Central memory CD8-positive, alpha-beta T cell (primary cell): ENCODE data around the gene SLC25A30.
"Not testable (repeated sequence)": the region's sequence is repeated elsewhere in the genome, so short reads cannot be mapped to it uniquely, and the experiment has no call there.

Experiments
- ATAC-seq: fragments of 150-1000 bp; cut with Tn5 transposase; replicated peaks from 2 replicates; pipeline ENCODE4 v1.10.0; 2022; ENCODE audit warnings: mild to moderate bottlenecking, moderate FRiP score, moderate number of reproducible peaks; ENCODE audit not compliant: poor library complexity, severe bottlenecking; ENCODE audit errors: extremely low read depth
- DNase-seq, 2 donors: peaks; one replicate each; pipeline ENCODE4 v3.0.0; 2021; ENCODE audit warnings: low spot score in 2 of 2
- H3K27ac Mint-ChIP-seq: one replicate; pipeline ENCODE4 v1.8.0; 2022; ENCODE audit warnings: low read depth, mild to moderate bottlenecking, moderate library complexity, mixed read lengths
- H3K27me3 Mint-ChIP-seq: one replicate; pipeline ENCODE4 v1.8.0; 2022; ENCODE audit warnings: mixed read lengths
- H3K36me3 Mint-ChIP-seq: one replicate; pipeline ENCODE4 v1.8.0; 2022; ENCODE audit warnings: mild to moderate bottlenecking, moderate library complexity, mixed read lengths; ENCODE audit not compliant: insufficient read depth
- H3K4me1 Mint-ChIP-seq: one replicate; pipeline ENCODE4 v1.8.0; 2022; ENCODE audit warnings: mixed read lengths
- H3K4me3 Mint-ChIP-seq: one replicate; pipeline ENCODE4 v1.8.0; 2022; ENCODE audit warnings: mild to moderate bottlenecking, moderate library complexity, mixed read lengths
- H3K9me3 Mint-ChIP-seq: one replicate; pipeline ENCODE4 v1.8.0; 2022; ENCODE audit warnings: mixed read lengths

SLC25A30 gene

DNA sequence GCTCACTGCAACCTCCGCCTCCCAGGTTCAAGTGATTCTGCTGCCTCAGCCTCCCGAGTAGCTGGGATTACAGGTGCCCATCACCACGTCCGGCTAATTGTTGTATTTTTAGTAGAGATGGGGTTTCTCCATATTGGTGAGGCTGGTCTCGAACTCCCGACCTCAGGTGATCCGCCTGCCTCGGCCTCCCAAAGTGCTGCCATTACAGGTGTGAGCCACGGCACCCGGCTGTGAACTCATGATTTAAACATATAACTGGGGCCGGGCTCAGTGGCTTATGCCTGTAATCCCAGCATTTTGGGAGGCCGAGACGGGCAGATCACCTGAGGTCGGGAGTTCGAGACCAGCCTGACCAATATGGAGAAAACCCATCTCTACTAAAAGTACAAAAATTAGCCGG, 1.2 kb upstream of the SLC25A30 start:
- not testable (repeated sequence) for H3K4me3 Mint-ChIP-seq, H3K9me3 Mint-ChIP-seq, ATAC-seq, DNase-seq, H3K27ac Mint-ChIP-seq, H3K27me3 Mint-ChIP-seq
- peaks cover 25% of the 10 kb centered on the region for H3K4me1 Mint-ChIP-seq
- peaks cover 15% of the 10 kb centered on the region for H3K36me3 Mint-ChIP-seq

DNA sequence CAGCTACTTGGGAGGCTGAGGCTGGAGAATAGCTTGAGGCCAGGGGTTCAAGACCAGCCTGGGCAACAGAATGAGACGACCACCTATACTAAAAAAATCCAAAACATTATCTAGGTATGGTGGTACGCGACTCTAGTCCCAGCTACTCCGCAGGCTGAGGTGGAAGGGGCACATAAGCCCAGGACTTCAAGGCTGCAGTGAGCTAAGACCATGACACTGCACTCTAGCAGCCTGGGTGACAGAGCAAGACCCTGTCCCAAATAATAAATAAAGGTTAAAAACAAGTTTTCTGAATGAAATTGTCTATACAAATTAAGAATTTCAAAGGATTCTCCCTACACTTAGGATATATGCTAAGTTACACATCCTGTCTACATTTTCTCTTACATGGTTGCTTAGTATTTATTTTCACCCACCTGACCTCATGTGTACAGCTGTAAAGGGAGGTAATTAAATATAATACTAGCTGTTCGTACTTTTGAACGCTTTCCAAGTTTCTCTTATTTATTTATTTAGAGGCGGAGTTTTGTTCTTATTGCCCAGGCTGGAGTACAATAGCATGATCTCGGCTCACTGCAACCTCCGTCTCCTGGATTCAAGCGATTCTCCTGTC, 1.6 kb downstream of the SLC25A30 start:
- peaks cover 18% of the 10 kb centered on the region for H3K36me3 Mint-ChIP-seq
- peaks cover 39% of the 10 kb centered on the region for H3K4me1 Mint-ChIP-seq

DNA sequence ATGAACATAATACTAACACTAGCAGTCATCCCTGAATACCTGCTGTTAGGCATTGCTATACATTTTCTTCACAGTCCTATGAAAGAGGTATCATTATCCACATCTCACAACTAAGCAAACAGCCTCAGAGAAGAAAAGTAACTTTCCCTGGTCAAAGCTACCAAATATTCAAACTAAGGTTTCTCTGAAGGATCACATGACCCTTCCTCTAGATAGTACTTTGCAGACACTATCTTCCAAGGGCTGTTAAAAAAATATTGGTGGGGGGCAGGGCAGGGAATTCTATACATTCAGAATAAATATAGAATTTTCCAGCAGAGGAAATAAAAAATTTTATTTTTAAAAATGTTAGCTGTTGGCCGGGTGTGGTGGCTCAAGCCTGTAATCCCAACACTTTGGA, 3.1 kb downstream of the SLC25A30 start:
- Mint-ChIP-seq H3K27ac (no peak overlapping the region), H3K4me3 (no peak overlapping the region)
- no peak for DNase-seq

More for the DNA sequence above, 1.6 kb downstream of the SLC25A30 start:
- Mint-ChIP-seq H3K27me3 (no peaks in the 10 kb centered on the region), H3K9me3 (no peaks in the 10 kb centered on the region), H3K27ac (peak overlapping the region; percentile 99), H3K4me3 (peak overlapping the region; percentile 93)
- ATAC-seq (no peak), DNase-seq (no peak)

DNA sequence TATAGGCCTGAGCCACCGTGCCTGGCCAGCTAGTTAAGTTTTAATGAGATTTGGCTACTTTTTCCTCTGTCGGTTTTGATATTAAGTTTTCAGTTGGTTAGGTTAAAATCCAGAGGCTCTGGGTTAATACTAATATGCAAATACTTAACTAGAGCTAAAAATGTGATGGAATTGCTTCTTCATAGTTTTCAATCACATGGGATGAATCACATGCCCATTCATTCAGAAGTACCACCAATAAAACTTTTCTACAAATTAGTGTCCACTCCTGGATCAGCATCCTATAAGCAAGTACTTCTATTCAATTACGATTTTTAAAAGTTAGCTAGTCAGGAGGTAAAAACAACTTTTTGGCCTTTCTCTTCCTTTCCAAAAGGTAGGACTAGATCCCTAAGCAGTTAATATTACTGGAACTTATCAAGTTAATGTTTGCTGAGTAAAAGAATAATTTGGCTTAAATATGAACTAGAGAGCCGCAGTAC, 4.3 kb downstream of the SLC25A30 start:
- H3K4me1 Mint-ChIP-seq = peaks cover 46% of the 10 kb centered on the region

More for the DNA sequence above, 3.1 kb downstream of the SLC25A30 start:
- Mint-ChIP-seq H3K4me1 (peaks cover 46% of the 10 kb centered on the region), H3K27me3 (no peaks in the 10 kb centered on the region), H3K9me3 (no peaks in the 10 kb centered on the region), H3K36me3 (peaks cover 27% of the 10 kb centered on the region)
- no peak for ATAC-seq

DNA sequence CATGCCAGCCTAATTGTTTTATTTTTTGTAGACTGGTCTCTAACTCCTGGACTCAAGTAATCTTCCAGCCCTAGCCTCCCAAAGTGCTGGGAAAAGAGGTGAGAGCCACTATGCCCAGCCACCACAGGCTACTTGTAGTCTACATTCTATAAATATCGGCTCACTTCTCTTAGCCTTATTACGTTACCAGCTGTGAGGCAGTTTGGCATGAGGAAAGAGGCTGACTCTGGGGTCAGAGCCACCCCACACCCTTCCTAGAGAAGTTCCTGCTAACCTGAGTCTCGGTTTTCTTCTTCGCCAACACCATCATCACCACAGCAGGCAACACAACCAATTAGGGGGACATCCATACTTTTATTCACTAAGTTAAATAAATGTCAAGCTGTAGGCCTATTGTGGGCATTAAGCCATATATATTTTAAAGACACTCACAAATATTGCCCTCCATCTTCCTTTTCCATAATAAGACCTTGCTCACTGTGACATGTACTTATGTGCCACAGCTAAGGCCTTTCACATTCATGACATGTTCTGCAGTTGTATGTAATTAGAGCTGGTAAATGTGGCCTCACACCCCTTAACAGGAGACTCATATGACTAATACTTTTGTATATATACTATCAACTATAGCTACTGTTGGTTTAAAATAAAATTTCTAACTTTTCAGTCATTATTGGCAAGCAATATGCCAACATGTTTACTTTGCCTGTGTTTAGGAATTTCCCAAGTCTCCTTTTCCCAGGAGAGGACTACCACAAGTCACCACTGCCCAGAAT, 5.7 kb downstream of the SLC25A30 start:
- Mint-ChIP-seq H3K36me3 (peaks cover 37% of the 10 kb centered on the region), H3K4me1 (peaks cover 45% of the 10 kb centered on the region), H3K9me3 (no peaks in the 10 kb centered on the region), H3K27ac (no peak overlapping the region), H3K4me3 (no peak overlapping the region), H3K27me3 (no peaks in the 10 kb centered on the region)
- DNase-seq (no peak), ATAC-seq (no peak)

More for the DNA sequence above, 4.3 kb downstream of the SLC25A30 start:
- Mint-ChIP-seq H3K27ac (no peak overlapping the region), H3K4me3 (no peak overlapping the region), H3K36me3 (peaks cover 34% of the 10 kb centered on the region), H3K27me3 (no peaks in the 10 kb centered on the region), H3K9me3 (no peaks in the 10 kb centered on the region)
- ATAC-seq (no peak), DNase-seq (no peak)

DNA sequence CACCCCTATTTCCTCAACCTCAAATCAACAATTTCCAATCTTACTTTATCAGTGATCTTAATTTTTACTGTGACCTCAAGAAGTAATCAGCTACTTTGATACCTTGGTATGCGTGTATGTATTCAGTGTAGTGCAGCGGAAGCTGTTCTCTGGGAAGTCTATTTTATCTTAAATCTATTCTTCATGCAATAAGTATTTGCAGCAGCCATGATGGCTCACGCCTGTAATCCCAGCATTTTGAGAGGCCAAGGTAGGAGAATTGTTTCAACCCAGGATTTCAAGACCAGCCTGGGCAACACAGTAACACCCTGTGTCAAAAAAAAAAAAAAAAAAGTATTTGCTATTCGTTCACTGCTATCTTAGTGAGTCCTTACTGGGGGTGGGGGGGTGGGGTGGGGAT, 6.5 kb downstream of the SLC25A30 start:
- peaks cover 37% of the 10 kb centered on the region for H3K4me1 Mint-ChIP-seq
- H3K4me3 Mint-ChIP-seq = no peak overlapping the region
- peaks cover 36% of the 10 kb centered on the region for H3K36me3 Mint-ChIP-seq
- no peak for ATAC-seq
- H3K27me3 Mint-ChIP-seq = no peaks in the 10 kb centered on the region
- no peak for DNase-seq
- H3K9me3 Mint-ChIP-seq = no peaks in the 10 kb centered on the region
- H3K27ac Mint-ChIP-seq = peak overlapping the region; percentile 23

DNA sequence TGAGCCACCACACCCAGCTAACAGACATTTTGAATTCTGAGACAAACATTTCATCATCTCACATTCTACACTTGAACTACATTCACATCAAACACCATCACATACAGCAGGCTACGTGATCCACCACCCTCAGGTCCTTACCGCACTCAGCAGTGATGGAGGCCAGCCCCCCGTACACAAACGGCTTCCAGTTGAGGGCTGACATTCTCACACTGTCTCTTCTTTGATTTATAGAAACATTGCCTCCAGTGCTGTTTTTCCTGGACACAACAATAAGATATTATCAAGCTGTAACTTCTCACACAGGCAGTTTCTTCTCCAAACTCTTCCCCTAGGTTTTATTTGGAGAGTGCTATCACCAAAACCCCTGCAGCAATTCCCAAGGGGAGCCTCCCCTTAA, 7.0 kb downstream of the SLC25A30 start:
- DNase-seq = no peak
- H3K36me3 Mint-ChIP-seq = peaks cover 38% of the 10 kb centered on the region
- H3K4me3 Mint-ChIP-seq = no peak overlapping the region
- H3K4me1 Mint-ChIP-seq = peaks cover 35% of the 10 kb centered on the region
- H3K27me3 Mint-ChIP-seq = no peaks in the 10 kb centered on the region
- ATAC-seq = no peak
- no peaks in the 10 kb centered on the region for H3K9me3 Mint-ChIP-seq
- peak overlapping the region; percentile 23 for H3K27ac Mint-ChIP-seq

DNA sequence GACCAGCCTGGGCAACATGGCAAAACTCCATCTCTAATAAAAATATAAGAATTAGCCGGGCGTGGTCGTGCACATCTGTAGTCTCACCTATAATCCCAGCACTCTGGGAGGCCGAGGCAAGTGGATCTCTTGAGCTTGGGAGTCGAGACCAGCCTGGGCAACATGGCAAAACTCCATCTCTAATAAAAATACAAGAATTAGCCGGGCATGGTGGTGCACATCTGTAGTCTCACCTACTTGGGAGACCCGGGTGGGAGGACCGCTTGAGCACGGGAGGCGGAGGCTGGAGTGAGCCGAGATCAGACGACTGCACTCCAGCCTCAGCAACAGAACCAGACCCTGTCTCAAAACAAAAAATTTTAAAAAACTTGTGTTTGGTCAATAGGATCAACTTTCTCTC, 7.7 kb downstream of the SLC25A30 start:
- no peak overlapping the region for H3K4me3 Mint-ChIP-seq
- ATAC-seq (no peak), DNase-seq (no peak)
- H3K36me3 Mint-ChIP-seq = peaks cover 44% of the 10 kb centered on the region
- H3K27ac Mint-ChIP-seq = no peak overlapping the region
- H3K27me3 Mint-ChIP-seq = no peaks in the 10 kb centered on the region
- H3K9me3 Mint-ChIP-seq = no peaks in the 10 kb centered on the region
- H3K4me1 Mint-ChIP-seq = peaks cover 35% of the 10 kb centered on the region

DNA sequence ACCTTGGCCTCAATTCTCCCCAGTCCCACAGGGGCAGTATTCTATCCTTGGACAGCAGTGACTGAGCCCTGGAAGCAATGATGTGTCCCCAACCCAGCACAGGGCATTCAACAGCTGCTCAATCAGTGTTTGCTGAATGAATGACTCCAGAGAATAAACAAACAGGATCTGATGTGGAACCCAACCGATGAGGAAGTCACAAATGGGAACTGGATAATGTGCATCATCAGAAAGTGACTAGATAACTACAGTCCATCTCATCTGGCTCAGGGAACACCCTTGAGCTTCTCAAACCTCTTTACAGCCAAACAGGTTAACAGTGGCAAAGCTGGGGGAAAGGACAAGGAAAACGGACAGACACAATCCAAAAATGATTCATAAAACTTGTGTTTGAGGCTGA, 8.2 kb downstream of the SLC25A30 start:
- H3K27ac Mint-ChIP-seq = no peak overlapping the region
- no peak for ATAC-seq
- H3K36me3 Mint-ChIP-seq = peaks cover 49% of the 10 kb centered on the region

DNA sequence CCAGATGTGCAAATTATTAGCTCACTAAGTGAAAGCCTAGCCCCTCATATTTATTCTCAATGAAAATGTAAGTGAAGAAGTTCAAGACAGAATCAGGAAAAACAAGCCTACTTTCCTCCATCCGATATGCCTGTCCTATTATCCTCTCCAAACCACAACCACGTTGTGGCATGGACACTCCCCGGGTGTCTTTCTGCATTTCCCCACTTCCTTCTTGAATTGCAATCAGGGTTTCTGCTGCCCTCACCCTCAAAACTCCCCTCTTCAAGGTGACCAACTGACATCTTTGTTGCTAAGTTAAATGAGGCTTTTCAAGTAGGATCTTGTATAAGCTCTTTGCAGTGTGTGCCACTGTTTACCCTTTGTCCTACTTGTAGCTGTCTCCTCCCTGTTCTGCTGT, 11.8 kb downstream of the SLC25A30 start:
- ATAC-seq = no peak
- peaks cover 11% of the 10 kb centered on the region for H3K4me1 Mint-ChIP-seq
- DNase-seq = no peak
- no peaks in the 10 kb centered on the region for H3K27me3 Mint-ChIP-seq
- H3K4me3 Mint-ChIP-seq = no peak overlapping the region
- H3K27ac Mint-ChIP-seq = no peak overlapping the region
- no peaks in the 10 kb centered on the region for H3K9me3 Mint-ChIP-seq
- H3K36me3 Mint-ChIP-seq = peaks cover 69% of the 10 kb centered on the region

More for the DNA sequence above, 8.2 kb downstream of the SLC25A30 start:
- Mint-ChIP-seq H3K27me3 (no peaks in the 10 kb centered on the region), H3K9me3 (no peaks in the 10 kb centered on the region), H3K4me3 (no peak overlapping the region), H3K4me1 (peaks cover 33% of the 10 kb centered on the region)
- no peak for DNase-seq

DNA sequence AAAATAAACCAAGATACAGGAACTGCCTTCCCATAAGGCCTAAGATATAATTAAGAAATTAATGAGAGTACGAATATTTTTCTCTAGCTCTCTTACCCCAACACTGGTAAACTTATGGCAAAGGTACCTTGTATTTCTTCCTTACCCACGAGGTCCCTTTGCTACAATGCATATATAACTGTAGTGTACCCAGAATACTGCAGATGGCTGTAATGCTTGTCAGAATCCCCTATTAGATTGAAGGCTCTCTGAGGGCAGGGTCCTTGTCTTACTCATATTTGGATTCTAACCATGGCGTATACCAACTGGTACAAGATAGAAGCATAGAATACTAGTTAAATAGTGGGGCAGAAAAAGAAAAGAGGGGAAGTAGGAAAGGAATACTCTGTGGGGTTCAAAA, 15.1 kb downstream of the SLC25A30 start:
- Mint-ChIP-seq H3K36me3 (peaks cover 70% of the 10 kb centered on the region), H3K27ac (no peak overlapping the region), H3K9me3 (no peaks in the 10 kb centered on the region), H3K4me1 (peaks cover 12% of the 10 kb centered on the region), H3K27me3 (no peaks in the 10 kb centered on the region), H3K4me3 (no peak overlapping the region)
- DNase-seq (no peak), ATAC-seq (no peak)

DNA sequence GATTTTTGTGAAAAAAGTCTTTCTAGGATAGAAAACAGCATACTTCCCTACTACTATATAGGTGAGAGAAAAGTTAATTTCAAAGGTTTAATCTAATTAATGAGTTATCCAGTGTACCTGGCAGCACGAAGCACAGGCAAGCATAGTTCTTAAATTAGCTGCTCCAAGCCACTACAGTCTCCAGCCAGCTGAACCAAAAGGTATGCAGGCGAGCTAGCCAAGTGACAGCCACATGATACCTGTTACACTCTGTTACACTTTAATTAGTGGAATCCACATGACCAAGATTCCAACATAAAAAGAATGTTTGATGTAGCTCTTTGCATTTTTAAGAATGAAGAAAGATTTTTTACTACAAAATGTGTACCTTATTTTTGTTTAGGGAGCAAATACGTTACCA, 15.5 kb downstream of the SLC25A30 start:
- peaks cover 69% of the 10 kb centered on the region for H3K36me3 Mint-ChIP-seq
- ATAC-seq = no peak
- no peak overlapping the region for H3K27ac Mint-ChIP-seq
- H3K4me3 Mint-ChIP-seq = no peak overlapping the region
- DNase-seq = no peak
- peaks cover 9% of the 10 kb centered on the region for H3K4me1 Mint-ChIP-seq
- H3K9me3 Mint-ChIP-seq = no peaks in the 10 kb centered on the region
- no peaks in the 10 kb centered on the region for H3K27me3 Mint-ChIP-seq

DNA sequence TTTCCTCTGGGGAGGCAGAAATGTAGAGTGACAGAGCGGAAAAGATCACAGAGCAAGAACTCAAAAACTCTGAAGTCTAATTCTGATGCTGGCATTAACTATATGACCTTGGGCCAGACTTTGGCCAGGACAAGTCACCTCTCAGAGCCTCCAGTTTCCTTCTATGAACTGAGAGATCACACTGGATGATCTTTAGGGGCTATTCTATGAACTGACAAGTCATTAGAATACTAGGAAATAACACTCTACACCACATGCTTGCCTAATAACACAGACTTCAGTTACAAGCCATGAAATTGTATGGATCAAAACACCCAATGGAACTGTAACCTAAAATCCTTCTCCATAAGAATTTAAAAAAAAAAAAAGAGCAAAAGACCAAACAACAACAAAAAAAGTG, 16.9 kb downstream of the SLC25A30 start:
- H3K9me3 Mint-ChIP-seq = no peaks in the 10 kb centered on the region
- ATAC-seq = no peak
- DNase-seq = peak in 1 of 2 donors; percentile 6
- H3K4me1 Mint-ChIP-seq = peaks cover 13% of the 10 kb centered on the region
- H3K27me3 Mint-ChIP-seq = no peaks in the 10 kb centered on the region
- peak overlapping the region; percentile 84 for H3K27ac Mint-ChIP-seq
- no peak overlapping the region for H3K4me3 Mint-ChIP-seq
- peaks cover 63% of the 10 kb centered on the region for H3K36me3 Mint-ChIP-seq
